ENCODE measurements around the gene SORL1-AS1.

Gene SORL1-AS1

DNA sequence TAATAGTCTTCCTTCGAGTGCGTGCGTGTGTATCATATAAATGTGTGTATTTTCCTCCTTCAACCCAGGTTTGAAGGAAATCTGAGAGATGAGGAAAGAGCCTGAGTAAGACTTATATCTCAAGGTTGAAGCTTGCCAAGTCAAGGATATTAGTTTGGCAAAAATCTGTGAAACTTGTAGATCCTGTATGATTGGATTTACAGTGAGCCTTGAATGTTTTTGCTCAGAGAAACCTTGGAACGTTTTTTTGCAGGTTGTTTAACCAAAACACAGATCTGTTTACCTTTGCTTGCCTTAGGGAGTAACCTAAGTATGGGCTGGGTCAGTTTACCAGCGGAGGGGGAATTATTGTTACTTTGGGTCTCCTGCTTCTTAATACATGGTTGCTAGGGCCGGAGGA is 35.9 kb upstream of the SORL1-AS1 start:
- peaks cover 12% of the 10 kb centered on the region for H3K4me1 ChIP-seq (ENCODE audit: control insufficient read depth, insufficient read depth, low read length)
- no TSS peak for BruUV-seq (replicated peaks)
- no peak overlapping the region for H3K27ac ChIP-seq (ENCODE audit: control insufficient read depth, insufficient read depth)
- in situ Hi-C loops (cut with MboI) (no loop called here), intact Hi-C loops (cut with micrococcal nuclease; ENCODE audit: unreplicated experiment) (no loop called here)
- no peak overlapping the region for H3K4me3 ChIP-seq
- ATAC-seq (no peak), FAIRE-seq (no peak), DNase-seq (ENCODE audit: low read depth, low spot score) (no peak)
- TF ChIP-seq, protein P1, sequence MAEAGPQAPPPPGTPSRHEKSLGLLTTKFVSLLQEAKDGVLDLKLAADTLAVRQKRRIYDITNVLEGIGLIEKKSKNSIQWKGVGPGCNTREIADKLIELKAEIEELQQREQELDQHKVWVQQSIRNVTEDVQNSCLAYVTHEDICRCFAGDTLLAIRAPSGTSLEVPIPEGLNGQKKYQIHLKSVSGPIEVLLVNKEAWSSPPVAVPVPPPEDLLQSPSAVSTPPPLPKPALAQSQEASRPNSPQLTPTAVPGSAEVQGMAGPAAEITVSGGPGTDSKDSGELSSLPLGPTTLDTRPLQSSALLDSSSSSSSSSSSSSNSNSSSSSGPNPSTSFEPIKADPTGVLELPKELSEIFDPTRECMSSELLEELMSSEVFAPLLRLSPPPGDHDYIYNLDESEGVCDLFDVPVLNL (IDR thresholded peaks at IDR 0.05; ENCODE audit: low read depth, low read length), result no peak
- TF ChIP-seq BACH1 (IDR thresholded peaks at IDR 0.05; ENCODE audit: borderline replicate concordance), result no peak
- no peak for TF ChIP-seq ESRRA (IDR thresholded peaks at IDR 0.05; ENCODE audit: low read length)
- no peak for TF ChIP-seq JUNB (IDR thresholded peaks at IDR 0.05)
- TF ChIP-seq ATF7 (IDR thresholded peaks at IDR 0.05; ENCODE audit: low read depth), result no peak
- TF ChIP-seq, protein P2, sequence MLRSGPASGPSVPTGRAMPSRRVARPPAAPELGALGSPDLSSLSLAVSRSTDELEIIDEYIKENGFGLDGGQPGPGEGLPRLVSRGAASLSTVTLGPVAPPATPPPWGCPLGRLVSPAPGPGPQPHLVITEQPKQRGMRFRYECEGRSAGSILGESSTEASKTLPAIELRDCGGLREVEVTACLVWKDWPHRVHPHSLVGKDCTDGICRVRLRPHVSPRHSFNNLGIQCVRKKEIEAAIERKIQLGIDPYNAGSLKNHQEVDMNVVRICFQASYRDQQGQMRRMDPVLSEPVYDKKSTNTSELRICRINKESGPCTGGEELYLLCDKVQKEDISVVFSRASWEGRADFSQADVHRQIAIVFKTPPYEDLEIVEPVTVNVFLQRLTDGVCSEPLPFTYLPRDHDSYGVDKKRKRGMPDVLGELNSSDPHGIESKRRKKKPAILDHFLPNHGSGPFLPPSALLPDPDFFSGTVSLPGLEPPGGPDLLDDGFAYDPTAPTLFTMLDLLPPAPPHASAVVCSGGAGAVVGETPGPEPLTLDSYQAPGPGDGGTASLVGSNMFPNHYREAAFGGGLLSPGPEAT (IDR thresholded peaks at IDR 0.05; ENCODE audit: low read depth), result no peak
- H3K36me3 ChIP-seq (ENCODE audit: control insufficient read depth in 2 of 2, insufficient read depth in 2 of 2, low read length in 1 of 2), result peaks cover 30 to 42% of the 10 kb centered on the region in 2 experiments
- H3K27me3 ChIP-seq (replicated peaks in 1 of 2; ENCODE audit: control insufficient read depth in 2 of 2, insufficient read depth in 2 of 2, low read length in 1 of 2), result no peaks in the 10 kb centered on the region
- H3K4me2 ChIP-seq (ENCODE audit: control insufficient read depth, insufficient read depth), result no peak overlapping the region
- no peak overlapping the region for H2AFZ ChIP-seq (ENCODE audit: control insufficient read depth, low read depth, low read length)
- H3K9me3 ChIP-seq (replicated peaks; ENCODE audit: control insufficient read depth, insufficient read depth, low read length), result no peaks in the 10 kb centered on the region
- POLR2A ChIA-PET, result no interaction called here
- CTCF ChIA-PET, result interaction anchor here (1.6 to 2.0 kb wide), 2 partner anchors 22 to 103 kb away, joined by 5 read pairs; no protein-coding TSS in a partner anchor
- RAD21 ChIA-PET (ENCODE audit: unreplicated experiment), result interaction anchor here (1.0 kb wide), 1 partner anchor 103 kb away, joined by 3 read pairs; no protein-coding TSS in a partner anchor
- peaks cover 23% of the 10 kb centered on the region for H3K79me2 ChIP-seq (ENCODE audit: control insufficient read depth, insufficient read depth, low read length)
- no peak overlapping the region for H3K9ac ChIP-seq (ENCODE audit: control insufficient read depth, insufficient read depth, low read length)
- H4K20me1 ChIP-seq (ENCODE audit: control insufficient read depth, insufficient read depth), result no peaks in the 10 kb centered on the region
- SMC1A ChIA-PET (ENCODE audit: uncharacterized antibody, unreplicated experiment), result interaction anchor here (1.0 kb wide), 1 partner anchor 20 kb away, joined by 3 read pairs; no protein-coding TSS in a partner anchor
- 83% methylated on average over 6 of the region's 6 CpGs for WGBS (ENCODE audit: insufficient coverage, insufficient replicate concordance, low lambda C conversion rate, missing lambda C conversion rate)
